Subcutaneous adipose tissue (tissue), 4 donors: ENCODE data around the gene TPP1. TPM values are rescaled to one million over a fixed set of nuclear protein-coding genes. Genes with fewer than 3 reads are reported as not detected.

Experiments used
- total RNA-seq, 4 donors: library from RNA; depleted of rRNA; stranded (reverse); fragments of >200 nt; gene quantifications; one replicate each; pipeline ENCODE4 v1.1.0, GENCODE V29; 2016
- TF ChIP-seq, protein P1 (sequence below): fragments of 450-650 bp; IDR thresholded peaks from one replicate; pipeline ENCODE4 v1.5.1; 2016; ENCODE audit warnings: low read depth, mild to moderate bottlenecking, control low read depth, antibody characterized with exemption, moderate library complexity

The TPP1 gene
- total RNA-seq, 4 donors from 2014 or later, result 44.8 to 178 (median 93.7) TPM

DNA sequence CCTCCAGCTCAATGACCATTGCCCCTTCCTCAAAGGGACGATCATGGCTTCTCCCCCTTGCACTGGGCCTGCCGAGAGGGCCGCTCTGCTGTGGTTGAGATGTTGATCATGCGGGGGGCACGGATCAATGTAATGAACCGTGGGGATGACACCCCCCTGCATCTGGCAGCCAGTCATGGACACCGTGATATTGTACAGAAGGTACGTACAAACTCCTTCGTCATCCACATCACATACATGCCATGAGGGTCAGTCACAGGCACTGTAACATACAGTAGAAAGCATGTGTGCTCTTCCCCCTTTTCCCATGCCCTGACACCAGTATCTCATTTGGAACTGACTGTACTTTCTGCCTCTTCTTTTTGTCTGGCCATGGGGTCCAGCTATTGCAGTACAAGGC, 11.2 kb downstream of the TPP1 start:
- TF ChIP-seq, protein P1, sequence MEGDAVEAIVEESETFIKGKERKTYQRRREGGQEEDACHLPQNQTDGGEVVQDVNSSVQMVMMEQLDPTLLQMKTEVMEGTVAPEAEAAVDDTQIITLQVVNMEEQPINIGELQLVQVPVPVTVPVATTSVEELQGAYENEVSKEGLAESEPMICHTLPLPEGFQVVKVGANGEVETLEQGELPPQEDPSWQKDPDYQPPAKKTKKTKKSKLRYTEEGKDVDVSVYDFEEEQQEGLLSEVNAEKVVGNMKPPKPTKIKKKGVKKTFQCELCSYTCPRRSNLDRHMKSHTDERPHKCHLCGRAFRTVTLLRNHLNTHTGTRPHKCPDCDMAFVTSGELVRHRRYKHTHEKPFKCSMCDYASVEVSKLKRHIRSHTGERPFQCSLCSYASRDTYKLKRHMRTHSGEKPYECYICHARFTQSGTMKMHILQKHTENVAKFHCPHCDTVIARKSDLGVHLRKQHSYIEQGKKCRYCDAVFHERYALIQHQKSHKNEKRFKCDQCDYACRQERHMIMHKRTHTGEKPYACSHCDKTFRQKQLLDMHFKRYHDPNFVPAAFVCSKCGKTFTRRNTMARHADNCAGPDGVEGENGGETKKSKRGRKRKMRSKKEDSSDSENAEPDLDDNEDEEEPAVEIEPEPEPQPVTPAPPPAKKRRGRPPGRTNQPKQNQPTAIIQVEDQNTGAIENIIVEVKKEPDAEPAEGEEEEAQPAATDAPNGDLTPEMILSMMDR, result no peak

DNA sequence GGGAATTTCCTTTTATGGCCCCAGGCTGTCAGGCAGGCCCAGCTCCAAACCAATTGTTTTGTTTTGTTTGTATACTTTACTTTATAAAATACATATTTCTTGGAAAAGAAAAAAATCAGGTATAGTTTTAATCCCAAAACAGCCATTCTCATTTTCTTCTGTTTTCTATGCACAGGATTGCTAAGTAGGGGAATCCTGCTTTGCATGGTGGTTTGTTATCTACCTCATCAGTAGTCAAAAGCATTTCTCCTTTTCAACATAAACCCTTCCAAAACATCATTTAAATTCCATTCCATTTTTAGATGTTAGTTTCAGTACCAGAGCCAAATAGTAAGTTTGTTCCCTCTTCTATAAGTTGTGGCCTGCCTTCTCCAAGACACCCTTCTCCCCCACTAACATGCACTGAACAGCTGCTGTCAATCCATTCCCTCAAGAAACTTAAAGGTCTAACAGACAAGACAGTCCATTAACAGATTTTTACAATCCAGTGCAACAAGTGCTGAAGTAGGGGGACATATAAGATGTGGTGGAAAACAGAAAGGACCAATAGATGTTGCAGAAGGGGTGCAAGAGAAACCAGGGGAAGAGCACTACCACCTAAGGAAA, 11.9 kb downstream of the TPP1 start:
- TF ChIP-seq, protein P1, result no peak

DNA sequence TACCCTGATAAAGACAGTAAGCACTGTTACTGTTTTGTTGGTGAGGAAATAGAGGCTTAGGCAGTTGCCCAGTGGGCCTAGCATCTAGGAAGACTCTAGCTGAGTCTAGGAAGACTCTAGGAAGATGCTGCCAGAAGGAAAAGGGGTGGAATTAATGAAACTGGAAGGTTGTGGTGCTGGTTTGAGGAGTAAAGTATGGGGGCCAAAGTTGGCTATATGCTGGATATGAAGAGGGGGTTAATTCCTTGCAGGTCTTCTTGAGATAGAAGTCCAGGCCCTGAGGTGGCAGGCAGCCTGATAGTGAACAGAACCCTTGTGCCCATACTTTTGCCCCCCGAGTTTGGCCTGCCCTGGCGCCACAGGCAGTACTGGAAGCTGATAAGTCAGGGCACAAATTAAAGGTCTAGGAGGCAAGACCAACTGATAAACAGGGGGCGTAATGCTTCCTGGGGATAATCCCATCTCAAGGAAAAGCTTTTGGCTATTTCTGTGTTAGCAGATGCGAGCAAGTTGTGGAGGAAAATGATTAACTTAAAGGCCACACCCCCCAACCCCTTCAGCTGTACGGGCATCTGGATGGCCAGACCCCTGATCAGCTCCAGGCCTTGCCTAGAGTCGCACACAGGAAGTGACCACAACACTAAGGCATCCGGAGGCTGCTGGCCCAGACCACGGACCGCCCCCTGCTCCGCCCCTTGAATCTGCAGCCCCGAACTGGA, 12.6 kb downstream of the TPP1 start:
- TF ChIP-seq, protein P1, result no peak

DNA sequence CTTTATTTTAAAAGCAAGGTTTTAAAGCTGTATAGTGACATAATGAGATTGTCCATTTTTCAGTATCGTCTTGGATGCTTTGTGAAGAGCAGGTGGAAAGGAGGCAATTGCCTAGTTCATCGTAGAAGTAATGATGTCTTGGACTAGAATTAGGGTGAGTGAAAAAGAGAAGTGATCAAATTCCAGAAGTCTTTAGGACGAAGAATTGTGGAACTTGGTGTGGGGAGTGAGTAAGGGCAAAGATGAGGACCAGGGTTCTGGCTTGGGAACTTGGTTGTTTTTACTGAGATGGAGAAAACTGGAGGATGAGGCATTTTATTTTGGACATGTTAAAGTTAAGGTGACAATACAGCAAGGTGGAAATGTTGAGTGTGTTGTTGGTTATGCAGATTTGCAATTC, 14.4 kb downstream of the TPP1 start:
- TF ChIP-seq, protein P1, result no peak

DNA sequence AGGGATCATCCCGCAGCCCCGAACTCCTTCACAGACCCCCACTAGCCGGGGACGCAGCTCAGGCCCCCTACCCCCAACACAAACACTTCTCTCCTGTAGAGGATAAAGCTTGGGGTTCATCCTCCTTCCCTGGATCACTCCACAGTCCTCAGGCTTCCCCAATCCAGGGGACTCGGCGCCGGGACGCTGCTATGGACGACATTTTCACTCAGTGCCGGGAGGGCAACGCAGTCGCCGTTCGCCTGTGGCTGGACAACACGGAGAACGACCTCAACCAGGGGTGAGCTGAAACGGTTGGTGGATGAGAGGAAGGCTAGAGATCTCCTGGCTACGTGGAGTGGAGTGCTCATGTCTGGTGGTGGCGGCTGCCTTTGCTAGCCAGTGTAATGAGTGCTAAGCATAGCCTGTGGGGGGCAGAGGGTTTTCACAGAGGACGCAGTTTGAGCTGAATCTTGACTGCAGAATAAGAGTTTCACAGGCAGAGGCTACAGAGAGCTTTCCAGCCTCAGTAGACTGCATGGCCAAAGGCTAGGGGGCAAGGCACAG, 15.1 kb downstream of the TPP1 start:
- TF ChIP-seq, protein P1, result no peak

DNA sequence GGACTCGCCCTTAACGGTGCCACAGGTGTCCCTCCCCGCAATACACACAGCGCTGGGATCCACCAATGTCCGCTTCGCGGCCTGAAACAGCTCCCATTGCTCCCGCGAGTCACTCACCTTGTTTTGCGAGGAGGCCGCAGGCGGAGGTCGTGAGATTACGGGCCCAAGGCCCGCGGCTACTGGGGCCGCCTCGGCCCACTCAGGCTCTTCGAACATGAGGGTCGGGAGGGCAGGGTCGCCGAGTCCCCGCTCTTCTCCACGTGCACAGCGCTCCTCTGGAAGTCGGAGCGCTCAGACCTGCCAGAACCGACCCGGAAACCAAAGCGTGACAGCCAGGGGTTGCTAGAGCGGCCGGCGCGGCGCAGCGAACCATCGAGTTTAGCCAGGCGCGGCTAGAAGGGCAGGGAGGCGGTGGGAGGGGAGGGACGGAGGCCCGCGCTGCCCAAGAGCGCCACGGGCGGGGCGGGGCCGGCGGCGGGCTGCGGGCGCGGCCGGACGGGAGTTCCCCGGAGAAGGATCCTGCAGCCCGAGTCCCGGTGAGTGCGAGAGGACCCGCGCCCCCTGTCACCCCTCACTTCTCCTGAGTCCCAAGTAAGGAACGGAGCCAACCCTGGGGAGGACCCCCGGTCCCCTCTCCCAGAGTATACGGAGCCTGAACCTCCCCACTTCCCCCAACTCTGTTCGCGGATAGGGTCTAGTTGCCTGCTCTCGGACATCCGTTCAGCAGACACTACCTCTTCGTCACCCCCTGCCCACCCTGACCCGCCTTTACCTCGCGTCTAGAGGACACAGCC, 15.7 kb downstream of the TPP1 start, which contains the start of the genes ILK and RRP8:
Gene ILK (plus strand): TSS at position 488 of the 794 bp plus-strand sequence. CDS start 498 bp downstream, outside the sequence.
Gene RRP8 (minus strand): TSS at position 330 of the 794 bp plus-strand sequence. CDS start 114 bp downstream, at position 216.
- TF ChIP-seq, protein P1, result no peak
